Upper lobe of left lung (tissue), 4 donors: Measurements from ENCODE around the gene PHYKPL.

ENCODE experiments used
- CTCF ChIP-seq, 6 experiments: fragments of 450-650 bp in 4 of 6; fragments of 200-600 bp in 2 of 6; sonication (generic) in 2 of 6; IDR thresholded peaks; one replicate each; pipeline ENCODE4 v1.5.1; 2016 to 2019; ENCODE audit warnings: antibody characterized with exemption in 6 of 6
- EP300 ChIP-seq, 4 donors: sonication (generic); formaldehyde crosslinking; IDR thresholded peaks; one replicate each; pipeline ENCODE4 v1.5.1; 2017; ENCODE audit warnings: antibody characterized with exemption in 4 of 4, control low read depth in 2 of 4
- POLR2A ChIP-seq, 4 donors: fragments of 450-650 bp; IDR thresholded peaks; one replicate each; pipeline ENCODE4 v1.5.1; 2016 to 2017; ENCODE audit warnings: antibody characterized with exemption in 4 of 4, mild to moderate bottlenecking in 2 of 4
- POLR2AphosphoS5 ChIP-seq, 2 donors: sonication (generic); formaldehyde crosslinking; IDR thresholded peaks; one replicate each; pipeline ENCODE4 v1.5.1; 2017; ENCODE audit warnings: antibody characterized with exemption in 2 of 2

- no peak for TF ChIP-seq CTCF (IDR thresholded peaks at IDR 0.05)
- TF ChIP-seq POLR2AphosphoS5 (IDR thresholded peaks at IDR 0.05) = no peak
- TF ChIP-seq POLR2A (IDR thresholded peaks at IDR 0.05) = no peak
- TF ChIP-seq EP300 (IDR thresholded peaks at IDR 0.05) = no peak
Measured at GRCh38 chr5:178182158-178182876, 50.3 kb downstream of the PHYKPL start.
